ENCODE results near the gene THBS4.

Gene THBS4

DNA sequence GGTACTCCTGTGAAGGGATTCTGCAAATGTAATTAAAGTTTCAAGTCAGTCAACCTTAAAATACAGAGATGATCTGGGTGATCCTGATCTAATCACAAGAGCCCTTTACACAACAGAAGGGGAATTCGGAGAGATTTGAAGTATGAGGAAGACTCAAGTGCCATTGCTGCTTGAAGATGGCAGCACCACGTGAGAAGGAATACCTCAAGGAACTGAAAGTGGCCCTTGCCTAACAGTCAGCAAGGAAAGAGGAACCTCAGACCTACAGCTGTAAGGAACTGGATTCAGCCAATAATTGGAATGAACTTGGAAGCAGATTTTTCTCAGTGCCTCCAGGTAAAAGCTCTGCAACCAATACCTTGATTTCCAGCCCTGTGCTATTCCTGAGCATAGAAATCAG is 87.4 kb downstream of the THBS4 start:
- no peak for DNase-seq

DNA sequence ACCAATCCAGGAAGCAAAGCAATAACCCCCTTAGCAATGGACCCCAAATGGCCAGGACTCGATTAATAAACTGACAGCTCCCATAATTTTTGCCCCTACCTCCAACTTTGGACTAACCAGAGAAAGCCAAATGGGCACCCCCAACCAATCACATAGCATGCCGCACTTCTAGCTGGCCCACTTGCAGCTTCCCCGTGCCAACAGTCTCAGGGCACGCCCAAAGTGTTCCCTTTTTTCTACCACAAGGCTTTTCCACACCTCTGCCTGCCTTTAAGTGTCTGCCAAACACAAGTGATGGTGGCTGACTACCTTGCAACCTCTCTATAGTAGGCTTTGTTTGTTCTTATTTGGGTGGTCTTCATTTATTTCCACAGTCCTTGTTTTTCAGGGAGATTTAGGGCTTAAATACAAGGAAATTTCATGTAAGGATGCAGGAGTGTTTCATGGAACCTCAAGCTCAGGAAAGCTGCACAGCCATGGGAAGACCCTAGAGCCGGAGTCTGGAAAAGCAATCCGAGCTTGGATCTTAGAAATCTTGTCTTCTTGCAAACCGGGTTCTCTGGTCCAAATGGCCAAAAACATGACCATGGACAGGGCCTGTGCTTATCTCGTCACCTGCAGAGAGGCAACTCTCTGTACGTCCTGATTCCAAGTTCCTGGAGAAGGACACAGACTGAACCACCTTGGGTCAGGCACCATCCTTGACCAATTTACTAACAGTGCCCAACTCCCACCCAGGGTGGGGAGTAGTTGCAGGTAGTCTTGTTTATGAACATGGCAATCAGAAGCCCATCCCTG is 89.2 kb downstream of the THBS4 start:
- DNase-seq = no peak

DNA sequence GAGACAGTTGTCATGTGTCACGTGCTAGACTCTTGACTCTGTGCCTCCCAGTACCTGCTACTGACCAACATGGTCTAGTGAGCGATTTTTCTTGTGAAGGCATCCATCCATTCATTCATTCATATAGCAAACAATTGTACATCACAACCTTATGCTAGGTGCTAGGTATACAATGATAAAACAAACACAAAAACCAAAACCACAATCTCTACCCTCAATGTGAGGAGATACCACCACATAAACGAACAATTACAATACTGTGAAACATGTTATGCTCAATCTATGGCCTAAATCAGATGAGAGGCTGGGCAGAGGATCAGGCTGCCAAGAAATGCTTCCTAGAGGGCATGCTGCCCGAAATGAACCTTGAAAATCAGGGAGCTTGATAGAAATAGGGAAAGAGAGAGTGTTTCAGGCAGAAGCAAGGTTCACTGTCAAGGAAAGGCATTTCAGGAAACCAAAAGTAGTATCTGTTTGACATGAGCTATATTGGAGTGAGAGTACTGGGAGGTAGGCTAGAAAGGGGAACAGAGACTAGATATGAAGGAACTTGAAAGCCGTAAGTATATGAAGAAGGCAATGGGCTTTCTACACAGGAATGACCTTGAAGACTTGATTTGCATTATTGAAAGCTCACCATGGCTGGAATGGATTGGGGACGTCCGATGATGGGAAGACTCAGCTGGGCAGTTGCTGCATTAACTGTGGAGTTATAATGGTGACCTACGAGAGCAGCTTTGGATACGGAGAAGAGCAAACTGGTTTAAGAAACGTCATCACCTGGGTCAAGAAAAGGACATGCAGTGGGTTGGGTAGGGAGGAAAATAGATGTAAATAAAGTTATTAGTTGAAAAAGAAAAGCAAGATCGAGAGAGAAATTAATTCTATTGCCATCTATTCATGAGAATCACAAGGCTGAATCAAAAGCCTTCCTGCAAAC is 90.1 kb downstream of the THBS4 start:
- DNase-seq = no peak

DNA sequence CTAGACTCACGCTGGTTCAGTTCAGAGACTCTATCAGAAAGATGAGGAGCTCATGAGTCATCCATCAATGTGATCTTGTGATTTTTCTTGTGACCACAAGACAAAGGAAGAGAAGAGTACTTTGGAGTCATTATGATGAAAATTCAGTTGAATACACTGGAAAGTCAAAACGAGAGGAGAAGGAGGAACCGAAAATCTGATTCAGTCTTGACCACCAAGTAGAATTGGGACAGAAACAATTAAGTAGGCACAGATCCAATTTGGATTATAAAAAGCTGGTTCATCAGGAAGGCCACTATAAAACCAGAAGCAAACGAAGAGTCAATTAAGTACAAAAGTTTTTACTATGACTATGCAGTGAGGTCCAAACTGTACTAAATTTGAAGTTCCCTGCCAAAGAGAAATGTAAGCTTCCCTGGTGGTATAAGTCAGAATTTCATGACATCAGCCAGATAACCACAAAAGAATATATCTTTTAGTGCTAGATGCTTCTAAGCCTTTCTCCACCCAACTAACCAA is 90.9 kb downstream of the THBS4 start:
- peak; percentile 30 for DNase-seq

DNA sequence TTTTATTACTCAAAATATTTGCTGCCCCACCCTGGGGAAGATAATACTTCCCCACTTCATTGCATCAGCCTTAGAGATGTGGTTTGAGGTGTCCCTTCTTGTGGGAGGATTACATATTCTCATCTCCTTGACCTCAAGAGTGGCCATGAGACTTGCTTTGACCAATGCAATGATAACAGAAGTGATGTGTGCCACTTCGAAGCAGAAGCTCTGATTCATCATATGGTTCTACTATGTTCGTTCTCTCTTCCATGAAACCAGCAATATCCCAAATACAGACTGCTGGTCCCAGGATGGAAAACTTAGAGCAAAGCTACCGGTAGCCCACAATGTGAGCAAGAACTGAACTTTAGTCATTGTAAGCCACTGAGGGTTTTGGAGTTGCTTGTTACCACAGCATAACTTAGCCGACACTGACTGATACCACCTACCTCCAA is 92.0 kb downstream of the THBS4 start:
- no peak for DNase-seq

DNA sequence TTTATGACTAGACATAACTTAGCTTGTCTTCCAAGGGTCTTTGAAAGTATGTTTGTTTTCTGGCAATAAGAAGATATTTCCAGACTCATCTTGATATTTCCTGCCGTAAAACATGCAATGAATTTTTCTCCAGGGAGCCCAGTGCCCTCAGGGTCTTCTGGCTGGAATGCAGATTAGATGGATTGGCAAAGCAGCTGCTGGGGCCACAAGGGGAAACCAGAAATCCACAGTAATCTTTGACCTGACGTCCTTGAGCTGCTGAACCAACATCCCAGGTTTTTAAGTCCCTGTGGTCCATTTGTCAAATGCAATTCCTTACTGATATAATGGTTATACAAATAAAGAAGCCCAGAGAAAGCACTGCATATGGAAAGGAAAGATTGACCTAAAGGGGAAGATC is 93.0 kb downstream of the THBS4 start:
- no peak for DNase-seq

DNA sequence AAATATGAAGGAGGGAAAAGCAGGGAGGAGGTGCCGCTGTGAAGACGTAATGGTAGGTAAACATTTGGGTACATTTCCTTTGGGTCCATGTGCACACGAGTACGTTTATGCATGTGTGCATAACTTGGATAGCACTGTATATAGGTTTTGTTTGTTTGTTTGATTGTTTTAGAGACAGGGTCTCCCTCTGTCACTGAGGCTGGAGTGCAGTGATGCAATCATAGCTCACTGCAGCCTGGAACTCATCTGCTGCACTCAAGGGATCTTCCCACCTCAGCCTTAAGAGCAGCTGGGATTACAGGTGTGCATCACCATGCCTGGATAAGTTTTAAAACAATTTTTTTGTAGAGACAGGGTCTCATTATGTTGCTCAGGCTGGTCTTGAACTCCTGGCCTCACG is 94.0 kb downstream of the THBS4 start:
- no peak for DNase-seq
